GM12875 (cell line): ENCODE data around the gene NRXN2.

Source experiments
- H3K4me3 ChIP-seq: one replicate; pipeline ENCODE4 v1.5.1; 2011; ENCODE audit warnings: low read depth, low read length, control low read depth
- TF ChIP-seq, protein P1 (sequence below): IDR thresholded peaks from 2 replicates; pipeline ENCODE4 v1.5.1; 2011; ENCODE audit warnings: low read depth, mild to moderate bottlenecking, control low read depth, inconsistent platforms, low read length, moderate library complexity, borderline replicate concordance; ENCODE audit not compliant: insufficient read depth

The NRXN2 gene

DNA sequence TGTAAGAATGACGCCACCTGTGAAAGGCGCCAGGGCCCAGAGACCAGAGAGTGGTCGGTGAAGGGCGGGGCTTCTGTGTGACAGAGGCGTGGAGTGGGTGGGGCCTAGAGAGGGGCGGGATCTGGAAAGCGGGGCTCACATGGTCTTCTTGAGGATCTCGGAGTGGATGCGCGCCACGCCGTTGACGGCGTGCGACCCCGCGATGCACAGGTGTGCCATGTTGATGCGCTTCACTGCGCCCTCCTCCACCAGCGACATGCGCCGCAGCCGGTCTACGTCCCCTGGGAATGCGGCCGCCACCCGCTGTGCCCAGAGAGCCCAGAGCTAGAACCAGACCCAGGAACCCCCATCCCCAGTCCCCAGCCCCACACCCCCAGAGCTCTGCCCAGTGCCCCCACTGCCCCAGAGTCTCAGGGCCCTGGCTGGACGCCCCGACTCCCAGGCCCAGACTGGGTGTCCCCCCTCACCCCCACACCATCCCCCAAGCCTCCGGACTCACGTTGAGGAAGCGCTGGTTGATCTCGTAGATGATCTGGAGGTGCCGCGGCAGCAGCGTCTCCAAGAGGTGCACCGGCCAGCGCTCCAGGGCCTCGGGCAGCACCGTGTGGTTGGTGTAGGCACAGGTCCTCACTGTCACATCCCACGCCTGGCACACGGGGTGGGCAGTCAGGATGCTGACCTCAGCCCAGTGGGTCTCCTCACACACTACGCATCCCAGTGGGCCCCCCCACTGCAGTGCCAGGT, 30.6 kb upstream of the NRXN2 start:
- TF ChIP-seq, protein P1, sequence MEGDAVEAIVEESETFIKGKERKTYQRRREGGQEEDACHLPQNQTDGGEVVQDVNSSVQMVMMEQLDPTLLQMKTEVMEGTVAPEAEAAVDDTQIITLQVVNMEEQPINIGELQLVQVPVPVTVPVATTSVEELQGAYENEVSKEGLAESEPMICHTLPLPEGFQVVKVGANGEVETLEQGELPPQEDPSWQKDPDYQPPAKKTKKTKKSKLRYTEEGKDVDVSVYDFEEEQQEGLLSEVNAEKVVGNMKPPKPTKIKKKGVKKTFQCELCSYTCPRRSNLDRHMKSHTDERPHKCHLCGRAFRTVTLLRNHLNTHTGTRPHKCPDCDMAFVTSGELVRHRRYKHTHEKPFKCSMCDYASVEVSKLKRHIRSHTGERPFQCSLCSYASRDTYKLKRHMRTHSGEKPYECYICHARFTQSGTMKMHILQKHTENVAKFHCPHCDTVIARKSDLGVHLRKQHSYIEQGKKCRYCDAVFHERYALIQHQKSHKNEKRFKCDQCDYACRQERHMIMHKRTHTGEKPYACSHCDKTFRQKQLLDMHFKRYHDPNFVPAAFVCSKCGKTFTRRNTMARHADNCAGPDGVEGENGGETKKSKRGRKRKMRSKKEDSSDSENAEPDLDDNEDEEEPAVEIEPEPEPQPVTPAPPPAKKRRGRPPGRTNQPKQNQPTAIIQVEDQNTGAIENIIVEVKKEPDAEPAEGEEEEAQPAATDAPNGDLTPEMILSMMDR, result no peak
- no peak overlapping the region for H3K4me3 ChIP-seq

DNA sequence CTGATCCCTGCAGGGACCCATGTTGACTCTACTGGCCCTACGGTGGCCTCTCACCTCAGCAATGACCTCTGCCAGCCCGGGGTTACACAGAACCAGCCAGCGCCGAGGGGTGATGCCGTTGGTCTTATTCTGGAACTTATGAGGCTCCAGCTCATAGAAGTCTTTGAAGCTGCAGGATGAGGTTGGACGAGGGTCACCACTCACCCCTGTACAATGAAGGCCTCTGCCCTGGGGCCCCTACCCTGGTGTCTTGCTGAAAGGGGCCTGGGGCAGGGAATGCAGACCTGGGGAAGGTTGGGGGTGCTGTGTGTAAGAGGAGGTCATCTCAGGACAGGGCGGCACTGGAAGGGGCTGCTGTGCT, 30.0 kb upstream of the NRXN2 start:
- TF ChIP-seq, protein P1, result no peak

DNA sequence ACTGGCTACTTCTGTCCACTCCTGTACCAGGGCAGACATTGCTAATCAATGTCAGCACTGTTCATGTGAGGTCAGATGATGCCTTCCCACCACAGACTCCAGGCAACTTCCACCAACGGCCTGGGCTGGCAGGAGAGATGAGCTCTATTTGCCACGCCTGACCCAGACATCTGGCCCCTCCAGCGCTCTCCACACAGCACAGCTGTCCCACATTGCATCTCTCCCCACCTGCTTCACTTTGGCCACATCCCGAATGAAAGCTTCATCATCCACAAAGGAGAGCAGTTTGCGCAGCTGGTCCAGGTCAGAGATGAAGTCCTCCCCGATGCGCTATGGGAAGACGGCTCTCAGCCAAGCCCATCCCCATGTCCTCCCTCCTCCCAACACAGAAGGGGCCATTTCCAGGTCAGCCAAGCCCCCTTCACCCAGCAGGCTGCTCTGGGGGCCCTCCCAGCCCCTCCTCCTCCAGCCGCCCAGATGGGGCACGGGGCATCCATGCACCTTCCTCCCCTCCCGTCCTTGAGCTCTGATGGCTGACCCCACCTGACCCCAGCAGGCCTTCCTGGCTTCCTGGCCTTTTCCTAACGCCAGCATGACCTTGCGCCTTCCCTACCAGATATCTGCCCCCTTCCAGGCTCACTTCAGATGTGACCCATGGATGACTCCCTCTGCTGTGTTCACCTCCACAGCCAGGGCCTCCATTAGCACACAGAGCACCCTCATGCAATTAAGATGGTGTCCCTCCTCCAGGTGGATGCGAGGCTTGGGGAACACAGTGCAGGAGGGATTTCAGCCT, 29.4 kb upstream of the NRXN2 start:
- no peak overlapping the region for H3K4me3 ChIP-seq
- TF ChIP-seq, protein P1, result no peak

More for the DNA sequence above, 30.0 kb upstream of the NRXN2 start:
- H3K4me3 ChIP-seq, result no peak overlapping the region

DNA sequence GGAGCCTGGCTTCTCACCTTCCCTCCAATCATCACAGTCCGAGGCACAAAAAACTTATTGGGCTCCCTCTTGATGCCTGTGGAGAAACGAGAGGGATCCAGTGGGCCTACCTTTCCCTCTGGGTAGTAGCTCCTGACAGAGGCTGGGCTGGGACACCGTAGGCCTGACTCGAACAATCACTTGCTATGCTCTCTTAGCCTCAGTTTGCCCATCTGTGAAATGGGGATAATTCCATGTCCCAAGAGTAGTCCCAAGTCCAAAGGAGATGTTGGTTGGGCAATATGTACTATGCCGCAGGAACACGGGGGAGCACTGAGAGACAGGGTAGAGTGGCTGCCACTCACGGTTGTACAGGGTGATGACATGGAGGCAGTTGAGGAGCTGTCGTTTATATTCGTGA, 28.6 kb upstream of the NRXN2 start:
- TF ChIP-seq, protein P1, result no peak
- H3K4me3 ChIP-seq, result no peak overlapping the region

DNA sequence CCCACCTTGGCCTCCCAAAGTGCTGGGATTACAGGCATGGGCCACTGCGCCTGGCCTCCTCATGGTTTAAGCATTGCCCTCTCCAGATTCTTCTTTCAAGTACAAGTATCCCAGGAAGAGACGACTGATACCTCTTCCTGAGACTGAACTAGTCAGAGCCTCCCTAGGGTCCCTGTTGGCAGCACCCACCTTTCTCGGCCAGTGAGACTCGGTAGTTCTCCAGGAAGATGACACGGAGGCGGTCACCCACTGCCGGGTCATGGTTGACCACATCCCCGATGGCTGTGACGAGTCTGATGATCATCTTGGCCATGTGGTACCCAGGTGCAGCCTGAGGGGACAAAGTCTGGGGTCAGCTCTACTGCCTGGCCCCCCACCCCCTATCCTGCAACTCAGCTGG, 28.1 kb upstream of the NRXN2 start:
- TF ChIP-seq, protein P1, result no peak

DNA sequence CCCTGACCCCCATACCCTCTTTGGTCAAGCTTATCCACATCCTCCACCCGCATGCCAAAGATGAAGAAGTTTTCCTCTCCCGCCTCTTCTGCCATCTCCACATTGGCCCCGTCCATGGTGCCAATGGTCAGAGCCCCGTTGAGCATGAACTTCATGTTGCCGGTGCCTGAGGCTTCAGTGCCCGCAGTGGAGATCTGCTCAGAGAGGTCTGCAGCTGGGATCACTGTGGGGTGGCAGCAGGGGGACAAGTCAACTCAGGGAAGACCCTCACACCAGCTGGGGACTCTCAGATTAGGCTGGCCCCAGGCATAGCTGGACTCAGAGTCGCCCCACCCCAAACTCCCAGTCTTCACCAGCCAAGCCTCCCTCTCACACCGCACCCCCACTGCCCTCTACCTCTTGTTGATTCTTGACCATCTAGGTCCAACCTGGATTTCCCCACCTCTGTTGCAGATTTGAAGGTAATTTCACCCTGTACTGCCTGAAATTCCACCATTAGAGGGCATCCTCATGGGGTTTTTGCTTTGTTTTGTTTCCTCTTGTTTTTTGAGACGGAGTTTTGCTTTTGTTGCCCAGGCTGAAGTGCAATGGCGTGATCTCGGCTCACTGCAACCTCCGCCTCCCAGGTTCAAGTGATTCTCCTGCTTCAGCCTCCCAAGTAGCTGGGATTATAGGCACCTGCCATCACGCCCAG, 27.5 kb upstream of the NRXN2 start:
- H3K4me3 ChIP-seq, result no peak overlapping the region
- TF ChIP-seq, protein P1, result no peak

More for the DNA sequence above, 28.1 kb upstream of the NRXN2 start:
- H3K4me3 ChIP-seq, result no peak overlapping the region
